ENCODE measurements around the gene ING3.

The ING3 gene

GRCh38 chr7:121026159-121026558 lies 75.6 kb downstream of the ING3 start:
- DNase-seq (ENCODE audit: low read depth in 2 of 2), result no peak

- no peak for DNase-seq (ENCODE audit: low read depth in 2 of 2)
Measured at GRCh38 chr7:121026577-121027111, 76.1 kb downstream of the ING3 start.
